GM10847 (cell line): ENCODE results near the gene DVL2.

Source experiments
- POLR2A ChIP-seq: IDR thresholded peaks from 2 replicates; pipeline ENCODE4 v1.6.1; 2011; ENCODE audit not compliant: insufficient read length; ENCODE audit errors: extremely low read depth

The DVL2 gene

GRCh38 chr17:7232114-7232513, 2.2 kb downstream of the DVL2 start:
- no peak for TF ChIP-seq POLR2A

GRCh38 chr17:7229504-7229903, 4.8 kb downstream of the DVL2 start:
- no peak for TF ChIP-seq POLR2A

DNA sequence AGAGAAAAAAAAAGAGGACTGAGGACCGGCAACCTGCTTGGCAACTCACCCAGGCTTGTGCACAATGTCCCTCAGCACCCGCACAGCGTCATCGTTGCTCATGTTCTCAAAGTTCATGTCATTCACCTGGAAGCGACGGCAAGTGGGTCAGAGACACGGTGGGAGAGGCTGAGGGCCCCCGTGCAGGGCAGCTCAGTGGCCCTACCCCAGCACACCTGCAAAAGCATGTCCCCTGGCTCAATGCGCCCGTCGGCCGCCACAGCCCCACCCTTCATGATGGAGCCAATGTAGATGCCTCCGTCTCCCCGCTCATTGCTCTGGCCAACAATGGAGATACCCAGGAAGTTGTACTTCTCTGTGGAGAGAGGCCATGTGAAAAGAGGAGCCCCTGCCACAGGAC, 5.4 kb downstream of the DVL2 start:
- TF ChIP-seq POLR2A: no peak

- TF ChIP-seq POLR2A: no peak
Measured at GRCh38 chr17:7226721-7227710, 7.3 kb downstream of the DVL2 start.

DNA sequence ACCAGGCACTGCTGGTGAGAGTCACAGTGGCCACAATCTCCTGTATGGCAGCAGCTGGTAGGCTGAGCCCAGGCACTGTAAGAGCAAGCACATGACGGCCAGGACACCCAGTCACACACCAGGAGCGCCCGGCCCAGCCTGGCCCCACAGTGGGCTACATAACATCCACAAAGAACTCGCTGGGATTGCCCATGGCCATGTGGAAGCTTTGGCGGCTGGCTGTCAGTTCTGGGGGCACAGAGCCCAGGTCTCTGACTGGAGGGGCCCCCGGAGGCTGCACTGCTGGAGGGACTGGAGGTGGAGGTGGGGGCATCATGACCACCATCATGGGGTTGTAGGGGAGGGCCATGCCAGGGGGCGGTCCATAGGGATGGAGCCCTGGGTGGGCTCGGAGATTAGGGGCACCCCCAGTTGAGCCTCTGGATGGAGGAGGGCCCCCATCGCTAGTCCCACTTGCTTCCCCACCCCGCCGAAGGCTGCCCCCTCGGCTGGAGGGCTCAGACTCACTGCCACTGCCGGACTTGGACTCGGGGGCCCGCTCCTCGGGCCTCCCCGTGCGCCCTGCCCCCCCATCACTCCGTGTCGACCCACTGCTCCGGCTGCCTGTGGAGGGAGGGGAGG, 8.5 kb downstream of the DVL2 start:
- TF ChIP-seq POLR2A: no peak

- no peak for TF ChIP-seq POLR2A
Measured at GRCh38 chr17:7224661-7225111, 9.6 kb downstream of the DVL2 start.

DNA sequence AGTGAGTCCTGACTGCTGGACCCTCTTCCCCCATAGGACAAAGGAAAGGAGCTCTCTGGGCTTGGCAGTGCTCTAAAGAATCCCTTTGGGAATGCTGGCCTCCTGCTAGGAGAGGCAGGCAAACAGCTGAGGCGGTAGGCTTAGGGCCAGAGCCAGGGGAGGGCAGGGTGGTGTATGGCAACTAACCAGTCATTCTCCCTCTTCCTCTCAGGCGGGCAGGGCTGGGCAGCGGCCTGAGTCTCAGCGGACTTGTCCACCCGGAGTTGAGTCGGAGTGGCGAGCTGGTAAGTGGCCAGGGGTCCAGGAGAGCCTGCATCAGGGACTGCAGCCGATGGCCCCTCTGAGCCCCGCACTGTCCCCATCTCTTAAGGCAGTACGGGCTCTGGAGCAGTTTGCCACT, 10.2 kb downstream of the DVL2 start:
- TF ChIP-seq POLR2A: no peak

GRCh38 chr17:7223375-7223774, 10.9 kb downstream of the DVL2 start:
- no peak for TF ChIP-seq POLR2A

GRCh38 chr17:7222972-7223292, 11.4 kb downstream of the DVL2 start:
- TF ChIP-seq POLR2A: no peak

GRCh38 chr17:7222093-7222971, 12.0 kb downstream of the DVL2 start:
- no peak for TF ChIP-seq POLR2A

DNA sequence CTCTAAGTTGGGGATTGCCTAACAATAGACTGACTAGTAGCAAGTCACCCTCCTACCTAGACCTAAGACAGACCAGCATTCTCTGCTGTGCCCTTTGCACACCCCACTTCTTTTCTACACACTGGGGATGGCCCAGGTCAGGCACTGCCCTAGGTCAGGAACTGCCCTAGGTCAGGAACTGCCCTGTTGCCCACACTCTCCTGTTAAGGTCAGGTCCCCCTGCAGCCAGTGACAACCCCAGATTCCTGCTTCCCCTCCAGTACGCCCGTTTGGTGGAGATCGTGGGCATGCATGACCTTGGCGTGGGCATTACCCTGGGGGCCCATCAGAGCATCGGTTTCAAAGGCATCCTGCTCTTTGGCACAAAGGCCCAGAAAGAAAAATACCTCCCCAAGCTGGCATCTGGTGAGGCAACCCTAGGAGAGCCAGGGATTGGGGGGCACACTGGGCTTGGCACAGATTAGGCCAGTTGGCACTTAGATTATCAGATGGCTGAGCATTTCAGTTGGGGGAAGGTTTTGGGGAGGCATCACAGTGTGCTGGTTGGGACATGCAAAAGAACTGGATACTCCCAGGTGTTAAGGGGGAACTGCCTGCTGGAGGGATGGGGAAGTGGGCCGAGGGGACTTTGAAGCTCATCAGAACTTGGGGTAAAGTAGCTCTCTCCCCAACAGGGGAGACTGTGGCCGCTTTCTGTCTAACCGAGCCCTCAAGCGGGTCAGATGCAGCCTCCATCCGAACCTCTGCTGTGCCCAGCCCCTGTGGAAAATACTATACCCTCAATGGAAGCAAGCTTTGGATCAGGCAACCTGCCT, 12.8 kb downstream of the DVL2 start:
- no peak for TF ChIP-seq POLR2A

GRCh38 chr17:7220593-7221277, 13.6 kb downstream of the DVL2 start:
- TF ChIP-seq POLR2A: peak; percentile 17

DNA sequence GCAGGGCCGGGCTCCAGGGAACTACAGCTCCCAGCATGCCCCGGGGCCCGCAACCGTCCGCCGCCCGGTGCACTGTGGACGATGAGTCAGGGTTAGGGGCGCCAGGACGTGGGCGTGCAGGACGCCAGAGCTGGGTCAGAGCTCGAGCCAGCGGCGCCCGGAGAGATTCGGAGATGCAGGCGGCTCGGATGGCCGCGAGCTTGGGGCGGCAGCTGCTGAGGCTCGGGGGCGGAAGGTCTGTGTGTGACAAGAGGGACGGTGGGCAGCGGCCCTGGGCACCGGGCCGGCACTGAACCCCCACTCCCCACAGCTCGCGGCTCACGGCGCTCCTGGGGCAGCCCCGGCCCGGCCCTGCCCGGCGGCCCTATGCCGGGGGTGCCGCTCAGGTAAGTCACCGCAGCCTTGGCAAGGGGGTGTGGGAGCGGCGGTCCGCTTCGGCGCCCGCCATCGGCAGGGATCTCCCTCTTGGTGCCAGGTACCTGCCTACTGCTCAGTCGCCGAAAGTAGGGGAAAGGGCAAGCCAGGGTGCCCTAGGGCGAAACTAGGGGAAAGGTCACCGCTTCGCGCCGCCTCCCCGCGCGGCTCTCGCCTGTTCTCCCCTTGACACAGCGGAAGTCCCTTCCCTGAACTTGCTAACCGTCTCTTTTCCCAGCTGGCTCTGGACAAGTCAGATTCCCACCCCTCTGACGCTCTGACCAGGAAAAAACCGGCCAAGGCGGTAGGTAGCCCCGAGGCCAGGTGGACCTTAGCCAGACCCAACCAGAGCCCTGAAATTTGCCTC, 14.3 kb downstream of the DVL2 start, which contains the start of the genes ACADVL and DLG4:
Gene ACADVL (plus strand): TSS at position 127 of the 781 bp plus-strand sequence. CDS start 47 bp downstream, at position 174.
Gene DLG4 (minus strand): TSS at position 25 of the 781 bp plus-strand sequence.
- TF ChIP-seq POLR2A: peak; percentile 61
